Measurements from ENCODE around the gene UBR2. TPM values are rescaled to one million over a fixed set of nuclear protein-coding genes. Genes with fewer than 3 reads are reported as not detected.

The UBR2 gene
- 30.3 TPM for total RNA-seq
- long read RNA-seq, full-length matches to known transcripts: 5 of 21 reads
- long read RNA-seq, partial matches to known transcripts: 4 of 21 reads
- long read RNA-seq, other reads (novel, unspliced or antisense): 12 of 21 reads

DNA sequence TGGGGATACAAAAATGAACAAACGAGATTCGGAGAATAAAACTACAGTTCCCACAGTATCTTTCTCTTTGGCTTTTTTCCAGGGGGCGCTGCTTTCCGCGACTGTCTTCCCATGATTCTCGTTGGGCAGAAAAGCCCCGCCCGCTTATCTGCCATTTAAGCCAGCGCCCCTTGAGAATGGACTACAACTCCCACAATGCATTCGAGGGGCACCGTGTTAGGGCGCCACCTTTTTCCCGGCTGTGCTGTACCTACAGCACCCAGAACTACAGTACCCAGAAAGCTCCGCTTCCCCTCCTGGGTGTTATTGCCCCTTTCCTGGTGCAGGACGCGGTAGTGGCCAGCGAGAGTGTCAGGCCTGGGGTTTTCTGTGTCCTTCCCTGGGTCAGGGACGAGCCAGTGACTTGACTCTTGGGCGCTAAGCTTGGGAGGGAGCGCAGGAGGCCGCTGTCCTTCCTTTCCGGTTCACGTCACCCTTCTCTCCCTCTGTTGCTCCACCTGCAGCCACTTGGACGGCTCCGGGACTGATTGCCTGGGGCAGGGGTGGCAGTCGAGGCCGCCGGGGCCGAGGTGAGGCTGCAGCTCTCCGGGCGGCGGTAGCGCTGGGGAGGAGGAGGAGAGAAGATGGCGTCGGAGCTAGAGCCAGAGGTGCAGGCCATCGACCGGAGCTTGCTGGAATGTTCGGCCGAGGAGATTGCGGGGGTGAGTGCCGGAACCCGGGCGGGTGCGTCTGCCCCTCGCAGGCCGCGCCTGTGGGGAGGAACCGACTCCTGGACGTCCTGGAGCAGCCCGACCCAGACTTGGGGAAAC, at the start of gene UBR2:
Gene UBR2 (plus strand): TSS at position 333 of the 809 bp plus-strand sequence. CDS start 291 bp downstream, at position 624.
- DNase-seq (ENCODE audit: low spot score): peak; percentile 98
- intact Hi-C loops (cut with DNase I): no loop called here

GRCh38 chr6:42514745-42515144, 49.1 kb upstream of the UBR2 start:
- intact Hi-C loops (cut with DNase I): no loop called here
- DNase-seq (ENCODE audit: low spot score): no peak

DNA sequence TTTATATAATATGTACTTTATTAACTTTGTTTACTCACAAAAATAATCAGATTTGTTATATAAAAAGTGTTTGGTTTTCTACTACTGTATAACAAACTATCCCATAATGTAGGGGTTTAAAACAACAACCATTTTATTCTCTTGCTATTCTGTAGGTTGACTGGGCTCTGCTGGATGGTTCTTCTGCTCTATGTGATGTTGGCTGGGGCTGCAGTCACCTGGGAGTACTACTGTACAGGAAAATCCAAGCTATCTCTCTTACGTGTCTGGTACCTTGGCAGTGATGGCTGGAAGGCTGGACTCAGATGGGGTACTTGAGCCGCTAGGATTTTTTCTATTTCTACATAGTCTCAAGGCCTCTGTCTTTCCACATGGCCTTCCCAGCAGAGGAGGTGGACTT, 44.0 kb upstream of the UBR2 start:
- DNase-seq (ENCODE audit: low spot score): no peak
- intact Hi-C loops (cut with DNase I): no loop called here

GRCh38 chr6:42520786-42521607, 42.8 kb upstream of the UBR2 start:
- intact Hi-C loops (cut with DNase I): no loop called here
- no peak for DNase-seq (ENCODE audit: low spot score)

DNA sequence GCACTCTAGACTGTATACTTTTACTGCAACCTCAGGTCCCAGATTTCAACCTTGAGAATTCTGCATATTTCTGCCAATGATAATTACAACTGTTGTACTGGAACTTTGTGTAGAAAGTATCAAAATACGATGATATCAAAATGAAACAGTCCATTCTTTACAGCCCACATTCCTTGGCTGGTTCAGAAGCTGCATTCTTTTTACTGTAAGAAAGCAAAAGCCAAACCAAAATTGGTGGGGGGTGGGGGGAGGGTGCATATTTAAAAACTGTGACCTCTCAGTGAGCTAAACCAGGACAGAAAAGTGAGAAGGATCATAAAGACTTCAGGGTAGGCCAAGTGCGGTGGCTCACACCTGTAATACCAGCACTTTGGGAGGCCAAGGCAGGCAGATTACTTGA, 41.8 kb upstream of the UBR2 start:
- intact Hi-C loops (cut with DNase I): no loop called here
- no peak for DNase-seq (ENCODE audit: low spot score)

GRCh38 chr6:42522942-42523814, 40.7 kb upstream of the UBR2 start:
- DNase-seq (ENCODE audit: low spot score): no peak
- intact Hi-C loops (cut with DNase I): no loop called here

DNA sequence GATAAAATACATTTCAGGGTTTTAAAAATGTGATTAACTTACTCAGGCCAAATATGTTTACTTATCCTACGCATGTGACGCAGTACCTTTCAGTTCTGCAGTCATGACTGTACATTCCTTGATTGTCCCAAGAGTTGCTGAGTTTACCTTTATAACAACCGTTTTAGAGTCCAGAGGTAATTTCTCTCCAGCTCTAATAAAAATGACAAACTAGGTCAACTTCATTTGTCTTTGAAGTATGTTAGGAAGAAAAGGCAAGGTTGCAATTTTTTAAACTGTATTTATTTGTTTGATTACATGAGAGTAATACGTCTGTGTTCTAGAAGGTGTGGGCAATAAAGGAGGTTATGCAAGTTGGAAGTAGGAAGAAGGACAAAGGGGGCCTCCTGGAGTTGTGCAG, 38.6 kb upstream of the UBR2 start:
- no peak for DNase-seq (ENCODE audit: low spot score)

GRCh38 chr6:42526616-42527015, 37.2 kb upstream of the UBR2 start:
- no peak for DNase-seq (ENCODE audit: low spot score)
- intact Hi-C loops (cut with DNase I): no loop called here

More for the DNA sequence above, 38.6 kb upstream of the UBR2 start:
- intact Hi-C loops (cut with DNase I): no loop called here

DNA sequence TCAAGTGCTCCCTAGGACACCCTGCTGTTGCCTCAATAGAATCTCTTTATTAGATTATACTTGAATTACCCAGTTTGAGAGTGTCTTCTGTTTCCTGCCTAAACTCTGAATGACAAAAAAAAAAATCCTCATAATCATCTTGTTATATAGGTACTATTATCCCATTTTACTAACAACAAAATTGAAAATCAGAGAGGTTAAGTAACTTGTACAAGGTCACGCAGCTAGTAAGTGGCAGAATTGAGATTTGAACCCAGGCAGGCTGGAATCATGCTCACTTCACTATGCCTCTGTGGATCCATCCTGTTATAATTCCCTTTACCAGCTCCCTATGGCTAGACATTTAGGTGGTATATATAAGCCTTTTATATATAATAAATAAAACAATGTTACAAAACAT, 36.6 kb upstream of the UBR2 start:
- no peak for DNase-seq (ENCODE audit: low spot score)
- intact Hi-C loops (cut with DNase I): no loop called here

- intact Hi-C loops (cut with DNase I): no loop called here
Observed at GRCh38 chr6:42530296-42530695, 33.5 kb upstream of the UBR2 start.

DNA sequence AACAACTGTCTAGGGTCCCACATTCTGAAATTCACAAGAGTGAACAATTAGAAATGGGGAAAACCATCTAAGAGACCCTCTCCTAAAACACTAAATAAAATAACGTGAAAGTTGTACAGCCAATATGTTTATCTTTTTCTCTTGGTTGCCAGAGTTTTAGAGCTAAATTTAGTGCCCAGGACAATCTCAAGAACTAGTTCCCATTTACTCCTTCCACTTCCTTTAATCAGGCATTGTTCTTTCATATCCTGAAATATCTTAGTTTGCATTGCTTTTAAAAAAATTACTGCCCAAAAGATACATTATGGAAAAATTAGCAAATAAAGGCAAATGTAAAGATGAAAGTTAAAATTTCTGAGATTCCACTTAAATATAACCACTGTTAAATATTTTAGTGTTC, 33.1 kb upstream of the UBR2 start:
- DNase-seq (ENCODE audit: low spot score): no peak
- intact Hi-C loops (cut with DNase I): no loop called here

More at GRCh38 chr6:42530296-42530695, 33.5 kb upstream of the UBR2 start:
- DNase-seq (ENCODE audit: low spot score): no peak

DNA sequence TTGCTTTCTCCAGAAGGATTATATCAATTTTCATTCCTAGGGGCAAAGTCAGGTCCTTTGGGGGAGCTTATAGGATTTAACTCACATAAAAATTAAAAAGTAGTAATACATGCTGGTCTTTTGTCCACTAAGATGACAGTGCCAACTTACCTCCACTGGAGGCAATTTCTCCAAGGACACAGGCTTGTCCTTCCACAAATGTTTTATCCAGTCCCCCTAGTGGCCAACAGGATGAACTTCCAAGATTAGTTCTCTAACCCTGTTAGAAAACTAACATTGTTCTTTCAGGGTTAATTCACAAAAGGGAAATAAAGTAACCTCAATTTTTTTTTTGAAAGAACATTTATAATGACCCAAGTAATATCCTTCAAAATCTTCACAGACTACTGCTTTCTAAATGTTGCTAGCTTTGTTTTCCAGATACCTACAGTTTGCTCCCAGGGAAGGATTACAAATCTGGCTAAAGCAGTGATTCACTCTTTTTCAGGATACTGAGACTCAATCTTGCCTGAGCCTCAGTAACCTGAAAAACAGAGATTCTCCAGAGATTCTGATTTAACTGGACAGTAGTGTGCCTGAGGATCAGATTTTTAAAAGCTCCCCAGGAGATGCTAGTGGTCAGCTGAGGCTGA, 31.7 kb upstream of the UBR2 start:
- no peak for DNase-seq (ENCODE audit: low spot score)

GRCh38 chr6:42533794-42534193, 30.0 kb upstream of the UBR2 start:
- no peak for DNase-seq (ENCODE audit: low spot score)
- intact Hi-C loops (cut with DNase I): no loop called here

More for the DNA sequence above, 31.7 kb upstream of the UBR2 start:
- intact Hi-C loops (cut with DNase I): no loop called here

- no peak for DNase-seq (ENCODE audit: low spot score)
- intact Hi-C loops (cut with DNase I): no loop called here
Observed at GRCh38 chr6:42537536-42537935, 26.3 kb upstream of the UBR2 start.

- DNase-seq (ENCODE audit: low spot score): no peak
- intact Hi-C loops (cut with DNase I): no loop called here
Observed at GRCh38 chr6:42539135-42539534, 24.7 kb upstream of the UBR2 start.

DNA sequence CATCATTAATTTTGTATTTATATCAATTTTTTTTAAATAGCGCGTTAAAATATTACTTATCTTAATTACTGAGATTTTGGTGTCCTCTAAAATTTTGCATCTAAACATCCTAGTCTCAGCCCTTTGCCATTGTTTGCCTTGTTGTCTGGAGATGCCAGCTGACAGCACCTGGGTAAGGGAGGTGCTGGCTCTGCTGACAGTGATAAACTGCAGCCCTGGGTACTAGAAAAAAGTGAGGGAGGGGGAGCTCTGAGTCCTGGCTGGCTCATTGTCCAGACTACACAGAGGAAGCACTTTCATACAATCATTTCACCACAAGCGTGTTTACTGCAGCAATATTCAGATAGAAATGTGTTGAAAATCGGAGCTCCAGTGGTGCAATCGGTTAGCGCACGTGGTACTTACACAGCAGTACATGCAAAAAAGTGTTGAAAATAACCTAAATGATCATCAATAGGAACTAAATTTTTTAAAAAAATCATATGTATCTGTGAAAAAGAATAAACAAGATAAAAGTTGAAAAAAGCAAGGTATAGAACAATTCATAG, 18.5 kb upstream of the UBR2 start:
- DNase-seq (ENCODE audit: low spot score): no peak
- intact Hi-C loops (cut with DNase I): loop anchor here (5.0 kb wide), 3 partner anchors 283 to 468 kb away; partner anchors contain the start of gene MRPS10

GRCh38 chr6:42547407-42548329, 16.2 kb upstream of the UBR2 start:
- peak; percentile 94 for DNase-seq (ENCODE audit: low spot score)
- intact Hi-C loops (cut with DNase I): loop anchor here (5.0 kb wide), 3 partner anchors 285 to 470 kb away; partner anchors contain the start of gene MRPS10

DNA sequence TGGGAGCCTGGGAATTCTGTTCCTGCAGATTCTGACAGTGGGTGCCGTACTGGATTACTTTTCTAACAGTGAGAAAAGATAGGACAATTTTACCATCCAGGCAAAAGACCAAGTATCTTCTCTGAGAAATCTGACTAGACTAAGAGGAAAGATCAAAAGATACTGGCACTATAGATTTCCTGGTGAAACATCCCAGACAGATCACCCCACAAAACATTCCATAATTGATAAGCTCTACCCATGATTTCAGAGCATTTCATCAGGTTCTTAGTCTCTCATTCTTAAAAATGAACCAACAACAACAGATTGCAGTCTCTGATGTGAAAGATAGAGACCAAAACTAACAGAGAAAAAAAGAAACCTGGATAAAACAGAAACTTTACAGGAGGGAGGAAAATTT, 13.6 kb upstream of the UBR2 start:
- intact Hi-C loops (cut with DNase I): no loop called here
- no peak for DNase-seq (ENCODE audit: low spot score)
